H1 (cell line): ENCODE measurements around the gene EXTL2. TPM values are rescaled to one million over a fixed set of nuclear protein-coding genes. Genes with fewer than 3 reads are reported as not detected.

Experiments
- NRF1 ChIP-seq: IDR thresholded peaks from 2 replicates; pipeline ENCODE4 v1.6.1; 2011; ENCODE audit warnings: mild to moderate bottlenecking, low read depth, low read length, improper control_type of control experiment
- polyA plus RNA-seq, 7 experiments: library from polyadenylated mRNA; depleted of rRNA in 3 of 7; stranded (reverse) in 5 of 7; unstranded in 2 of 7; fragments of >200 nt in 5 of 7; fragments of 200-250 nt in 2 of 7; gene quantifications; 1 replicate in 5 of 7; 2 replicates in 1 of 7; 4 replicates in 1 of 7; pipeline versions ENCODE4 v1.2.1 to v1.2.3, GENCODE V29; 2011 to 2013; ENCODE audit warnings: missing spikeins in 2 of 7, mixed read lengths in 2 of 7
- total RNA-seq: library from RNA; stranded (reverse); fragmentation: NEBNext Ultra II Directional; extraction: Animal tissue kit (Norgen Biotek cat#: 25700); gene quantifications from 2 replicates; pipeline ENCODE4 v1.2.1, GENCODE V29; 2021

EXTL2 gene
- total and polyA plus RNA-seq, 2 of the 8 experiments (the other 6 are each of a cell fraction or from before 2014, with no cell fraction given) = 27.1 to 54.7 TPM

DNA sequence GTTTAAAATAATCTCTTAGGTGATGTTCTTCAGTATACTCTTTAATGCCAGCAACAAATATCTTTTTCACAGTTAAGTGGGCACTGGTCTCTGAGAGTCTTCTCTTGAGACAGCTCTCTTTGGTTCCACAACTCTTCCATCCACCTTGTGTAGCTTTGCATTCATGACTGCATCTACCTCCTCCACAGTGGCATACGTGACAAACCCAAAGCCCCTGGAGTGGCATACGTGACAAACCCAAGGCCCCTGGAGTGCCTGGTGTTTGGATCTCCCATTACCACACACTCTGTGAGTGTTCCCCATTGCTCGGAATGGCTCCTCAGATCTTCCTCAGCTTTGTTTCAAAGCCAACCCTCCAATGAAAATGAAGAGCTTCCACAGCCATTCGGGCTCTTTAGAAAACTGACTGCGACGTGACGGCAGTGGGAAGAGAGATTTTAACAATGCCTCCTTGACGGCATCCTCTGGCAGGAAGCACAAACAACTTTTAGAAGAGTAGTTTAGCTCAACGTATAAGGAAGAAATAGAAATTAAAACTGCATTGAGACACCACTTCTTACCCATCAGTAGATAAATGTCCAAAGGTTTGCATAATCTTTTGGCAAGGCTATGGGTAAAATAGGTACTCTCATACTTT, 47.1 kb upstream of the EXTL2 start (continued):
- no peak for TF ChIP-seq NRF1
